GM18858 (cell line): ENCODE data around the gene RNASEL.
"Not testable (repeated sequence)": the region's sequence is repeated elsewhere in the genome, so short reads cannot be mapped to it uniquely, and the experiment has no call there.

Experiments used
- ATAC-seq: cut with Tn5 transposase; IDR thresholded peaks from one replicate; pipeline ENCODE4 v1.9.1; 2021; ENCODE audit not compliant: unreplicated experiment

The RNASEL gene, protein sequence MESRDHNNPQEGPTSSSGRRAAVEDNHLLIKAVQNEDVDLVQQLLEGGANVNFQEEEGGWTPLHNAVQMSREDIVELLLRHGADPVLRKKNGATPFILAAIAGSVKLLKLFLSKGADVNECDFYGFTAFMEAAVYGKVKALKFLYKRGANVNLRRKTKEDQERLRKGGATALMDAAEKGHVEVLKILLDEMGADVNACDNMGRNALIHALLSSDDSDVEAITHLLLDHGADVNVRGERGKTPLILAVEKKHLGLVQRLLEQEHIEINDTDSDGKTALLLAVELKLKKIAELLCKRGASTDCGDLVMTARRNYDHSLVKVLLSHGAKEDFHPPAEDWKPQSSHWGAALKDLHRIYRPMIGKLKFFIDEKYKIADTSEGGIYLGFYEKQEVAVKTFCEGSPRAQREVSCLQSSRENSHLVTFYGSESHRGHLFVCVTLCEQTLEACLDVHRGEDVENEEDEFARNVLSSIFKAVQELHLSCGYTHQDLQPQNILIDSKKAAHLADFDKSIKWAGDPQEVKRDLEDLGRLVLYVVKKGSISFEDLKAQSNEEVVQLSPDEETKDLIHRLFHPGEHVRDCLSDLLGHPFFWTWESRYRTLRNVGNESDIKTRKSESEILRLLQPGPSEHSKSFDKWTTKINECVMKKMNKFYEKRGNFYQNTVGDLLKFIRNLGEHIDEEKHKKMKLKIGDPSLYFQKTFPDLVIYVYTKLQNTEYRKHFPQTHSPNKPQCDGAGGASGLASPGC

DNA sequence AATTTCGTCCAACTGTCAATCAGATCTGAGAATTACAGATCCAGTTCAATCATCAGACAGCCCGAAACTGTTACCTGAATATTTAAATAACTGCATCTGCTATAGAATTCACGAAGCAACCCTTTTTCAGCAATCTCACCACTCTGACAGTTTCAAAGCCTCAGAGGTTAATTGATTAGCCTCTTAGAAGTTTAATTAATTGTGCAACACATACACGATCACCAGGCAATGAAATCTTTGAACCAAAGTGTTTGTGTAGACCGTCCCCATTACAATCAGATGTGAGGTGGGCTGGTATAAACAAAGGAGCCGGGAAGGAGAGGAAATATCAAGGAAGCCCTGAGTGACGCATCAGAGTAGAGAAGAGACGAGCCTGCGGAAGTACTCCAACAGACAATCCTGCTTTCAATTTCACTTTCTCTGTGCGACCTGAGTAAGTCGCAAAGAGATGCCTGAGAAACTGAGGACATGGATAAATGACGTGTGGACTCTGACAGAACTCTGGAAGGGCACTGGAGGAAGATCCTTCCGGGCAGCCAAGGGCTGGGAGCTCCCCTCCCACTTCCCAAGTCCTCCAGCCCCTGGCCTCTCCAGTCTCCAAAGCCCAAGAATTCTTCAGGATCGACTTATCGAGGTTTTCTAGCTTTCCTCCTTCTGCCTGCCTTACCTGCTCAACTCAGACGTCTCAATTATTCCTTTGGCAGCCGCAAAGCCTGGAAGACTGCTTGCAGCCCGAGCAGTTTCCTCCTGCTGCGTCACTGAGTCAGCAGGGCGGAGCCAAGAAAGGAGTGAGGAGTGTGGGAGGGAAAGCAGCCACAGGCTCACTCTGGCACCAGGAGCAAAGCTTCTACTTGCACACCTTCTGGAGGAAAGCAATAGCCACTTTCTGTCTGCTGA lies at the start of gene RNASEL:
TSS of gene RNASEL (minus strand) at position 757 of the 897 bp plus-strand sequence. CDS start 2,450 bp downstream, outside the sequence.
- ATAC-seq = peak; percentile 76

DNA sequence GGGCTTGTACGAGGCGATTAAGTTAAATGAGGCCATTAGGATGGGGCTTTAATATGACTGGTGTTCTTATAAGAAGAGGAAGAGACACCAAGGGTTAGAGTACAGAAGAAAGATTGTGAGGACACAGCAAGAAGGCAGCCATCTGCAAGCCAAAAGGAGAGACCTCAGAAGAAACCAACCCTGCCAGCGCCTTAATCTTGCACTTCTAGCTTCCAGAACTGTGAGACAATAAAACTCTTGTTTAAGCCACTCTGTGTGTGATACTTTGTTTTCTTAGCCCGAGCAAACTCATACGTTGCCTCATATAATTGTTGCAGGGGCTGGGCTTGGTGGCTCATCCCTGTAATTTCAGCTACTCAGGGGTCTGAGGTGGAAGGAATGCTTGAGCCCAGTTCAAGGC lies 48.7 kb upstream of the RNASEL start:
- no peak for ATAC-seq

DNA sequence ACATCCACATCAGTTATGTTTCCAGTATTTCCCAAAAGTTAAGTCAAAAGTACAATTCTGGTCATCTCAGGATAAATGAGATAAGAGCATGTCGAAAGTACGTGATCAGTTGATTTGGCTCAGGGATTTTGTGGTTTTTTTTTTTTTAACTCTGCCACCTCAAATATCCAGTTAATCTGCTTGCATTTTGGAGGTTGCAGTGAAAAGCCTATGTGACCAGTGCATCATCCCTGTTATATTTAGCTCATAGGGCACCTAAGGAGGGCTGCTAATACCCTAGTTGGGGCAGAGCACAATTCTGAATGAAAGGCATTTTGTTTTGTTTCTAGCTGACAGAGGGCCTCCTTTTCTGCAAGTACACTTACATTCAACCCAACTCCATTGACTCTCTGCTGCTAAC lies 46.8 kb upstream of the RNASEL start:
- ATAC-seq = no peak

DNA sequence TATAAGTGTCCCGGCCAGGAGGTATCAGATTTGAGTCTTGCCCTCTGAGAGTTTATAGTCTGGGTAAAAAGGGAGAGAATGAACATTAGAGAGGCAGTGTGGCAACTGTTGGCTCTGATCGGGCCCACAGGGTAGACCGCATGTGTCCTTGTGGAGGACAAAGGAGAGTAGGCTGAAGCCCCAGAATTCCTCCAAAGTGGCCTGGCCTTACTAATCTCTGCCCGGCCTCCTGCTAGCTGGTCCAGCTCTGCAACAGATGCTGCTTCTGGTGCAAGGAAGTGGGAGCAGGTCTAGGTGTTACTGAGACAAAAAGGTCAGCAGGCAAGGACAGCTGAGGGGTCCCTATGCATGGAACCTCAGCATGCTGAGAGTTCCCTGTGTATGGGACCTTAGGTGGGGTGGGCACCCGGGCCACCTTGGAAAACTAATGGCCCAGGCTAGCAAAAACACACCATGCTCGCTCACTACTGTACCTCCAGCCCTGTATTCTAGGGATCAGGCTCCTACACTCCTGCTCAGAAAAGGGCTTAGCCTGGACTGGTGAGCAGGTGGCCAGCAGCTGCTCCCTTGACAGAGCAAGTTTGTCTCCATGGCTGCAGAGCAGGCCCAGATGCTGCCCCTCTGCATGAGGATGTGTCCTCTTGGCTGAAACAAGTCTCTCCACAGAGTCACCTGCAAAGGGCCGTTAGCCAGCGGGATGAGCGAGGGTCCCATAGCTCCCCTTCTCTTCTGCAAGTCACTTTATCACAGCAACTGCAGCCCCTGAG lies 45.4 kb upstream of the RNASEL start:
- ATAC-seq = no peak

DNA sequence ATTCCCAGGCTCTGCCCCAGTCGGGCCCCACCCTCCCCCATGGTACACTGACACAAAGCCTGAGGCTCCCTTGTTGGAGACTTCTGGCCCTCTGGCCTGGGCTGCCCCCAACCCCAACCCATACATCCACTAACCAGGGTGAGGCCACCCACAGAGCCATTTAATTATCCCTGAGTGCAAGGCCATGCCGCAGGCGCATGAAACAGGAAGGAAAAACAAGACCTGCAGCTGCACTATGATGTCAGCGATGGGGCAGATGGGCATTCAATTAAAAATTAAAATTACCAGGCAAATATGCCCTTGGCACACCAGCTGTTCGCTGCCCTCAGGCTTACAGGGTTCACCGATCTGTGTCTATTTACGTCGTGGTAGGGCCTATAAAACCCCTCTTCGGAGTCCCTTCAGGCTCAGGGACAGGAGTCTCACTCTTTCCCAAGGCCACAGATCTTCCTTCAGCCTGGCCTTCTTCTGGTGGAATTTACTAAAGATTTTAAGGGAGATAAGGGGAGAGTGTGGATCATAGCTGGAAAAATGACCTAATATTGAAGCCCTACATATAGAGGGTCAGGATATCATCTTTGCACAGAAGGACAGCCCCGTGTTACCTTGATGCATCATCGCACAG lies 44.7 kb upstream of the RNASEL start:
- no peak for ATAC-seq

DNA sequence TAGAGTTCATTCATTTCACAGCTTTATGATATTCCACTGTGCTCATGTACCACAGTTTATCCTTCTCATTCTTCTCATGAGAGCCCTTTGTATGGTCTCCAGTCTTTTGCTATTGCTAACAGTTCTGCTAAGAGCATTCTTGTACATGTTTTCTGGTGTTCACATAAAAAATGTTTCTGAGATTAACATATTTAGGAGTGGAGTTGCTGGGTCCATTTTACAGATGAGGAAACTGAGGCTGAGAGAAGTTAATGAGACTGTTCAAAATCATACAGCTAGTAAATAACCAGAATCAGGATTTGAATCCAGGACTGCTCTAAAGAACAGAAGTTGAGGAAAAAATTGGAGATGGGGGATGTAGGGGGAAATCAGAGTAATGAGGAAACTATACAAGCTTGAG lies 44.0 kb upstream of the RNASEL start:
- no peak for ATAC-seq

DNA sequence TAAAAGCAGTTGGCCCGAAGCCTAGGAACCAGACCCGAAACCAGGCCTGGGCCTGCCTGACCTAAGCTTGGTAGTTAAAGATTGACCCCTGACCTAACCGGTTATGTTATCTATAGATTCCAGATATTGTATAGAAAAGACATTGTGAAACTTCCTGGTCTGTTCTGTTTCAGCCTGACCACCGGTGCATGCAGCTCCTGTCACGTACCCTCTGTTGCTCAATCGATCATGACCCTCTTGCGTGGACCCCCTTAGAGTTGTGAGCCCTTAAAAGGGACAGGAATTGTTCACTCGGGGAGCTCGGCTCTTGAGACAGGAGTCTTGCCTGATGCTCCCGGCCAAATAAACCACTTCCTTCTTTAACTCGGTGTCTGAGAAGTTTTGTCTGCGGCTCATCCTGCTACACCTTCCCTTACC lies 43.4 kb upstream of the RNASEL start:
- not testable (repeated sequence) for ATAC-seq

DNA sequence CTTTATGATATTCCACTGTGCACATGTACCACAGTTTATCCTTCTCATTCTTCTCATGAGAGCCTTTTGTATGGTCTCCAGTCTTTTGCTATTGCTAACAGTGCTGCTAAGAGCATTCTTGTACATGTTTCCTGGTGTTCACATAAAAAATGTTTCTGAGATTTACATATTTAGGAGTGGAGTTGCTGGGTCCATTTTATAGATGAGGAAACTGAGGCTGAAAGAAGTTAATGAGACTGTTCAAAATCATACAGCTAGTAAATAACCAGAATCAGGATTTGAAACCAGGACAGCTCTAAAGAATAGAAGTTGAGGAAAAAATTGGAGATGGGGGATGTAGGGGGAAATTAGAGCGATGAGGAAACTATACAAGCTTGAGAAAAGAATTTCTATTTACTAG lies 42.9 kb upstream of the RNASEL start:
- no peak for ATAC-seq

DNA sequence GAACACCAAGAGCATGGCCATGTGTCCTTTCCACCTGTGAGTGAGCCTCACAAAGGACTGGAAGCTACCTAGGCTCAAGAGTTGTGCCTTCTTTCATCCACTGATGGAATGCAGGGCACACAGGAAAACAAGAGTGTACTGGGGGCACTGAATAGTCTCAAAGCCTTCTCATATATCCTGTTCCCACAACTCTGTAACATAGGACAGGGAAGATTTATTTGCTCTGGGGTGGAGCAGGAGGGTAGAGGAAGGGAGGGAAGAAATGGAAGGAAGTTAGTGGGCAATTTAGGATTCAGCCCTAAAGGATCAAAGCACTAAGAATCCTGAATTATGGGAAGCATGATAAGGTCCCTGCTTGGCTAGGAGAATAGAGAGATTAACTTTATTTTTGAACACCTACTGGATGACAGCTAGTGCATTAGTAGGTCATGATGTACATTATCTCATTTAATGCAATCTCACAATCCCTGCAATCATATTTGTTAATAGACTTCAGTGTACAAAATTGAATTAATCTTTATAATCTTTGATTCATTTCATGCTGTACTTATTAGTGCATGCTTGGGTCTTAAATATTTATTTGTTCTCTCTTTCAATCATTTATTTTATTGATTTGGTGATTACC lies 42.1 kb upstream of the RNASEL start:
- no peak for ATAC-seq

DNA sequence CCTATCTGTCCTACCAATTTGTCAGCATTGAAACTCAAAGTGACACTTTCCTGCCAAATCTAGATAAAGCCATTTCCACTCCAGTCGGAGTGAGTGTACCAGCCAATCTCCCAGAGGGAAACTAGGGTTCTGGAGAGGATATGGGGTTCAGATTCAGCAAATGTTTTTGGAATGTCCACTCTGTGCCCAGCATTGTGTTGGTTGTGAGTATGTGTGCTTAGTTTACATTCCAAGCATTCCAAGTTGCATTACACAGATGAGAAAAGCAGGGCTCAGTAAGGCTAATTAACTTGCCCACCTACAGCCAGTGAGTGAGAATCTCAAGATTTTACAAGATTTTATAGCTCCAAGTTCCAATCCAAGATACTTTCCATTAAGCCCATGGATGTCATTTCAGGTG lies 41.5 kb upstream of the RNASEL start:
- no peak for ATAC-seq

DNA sequence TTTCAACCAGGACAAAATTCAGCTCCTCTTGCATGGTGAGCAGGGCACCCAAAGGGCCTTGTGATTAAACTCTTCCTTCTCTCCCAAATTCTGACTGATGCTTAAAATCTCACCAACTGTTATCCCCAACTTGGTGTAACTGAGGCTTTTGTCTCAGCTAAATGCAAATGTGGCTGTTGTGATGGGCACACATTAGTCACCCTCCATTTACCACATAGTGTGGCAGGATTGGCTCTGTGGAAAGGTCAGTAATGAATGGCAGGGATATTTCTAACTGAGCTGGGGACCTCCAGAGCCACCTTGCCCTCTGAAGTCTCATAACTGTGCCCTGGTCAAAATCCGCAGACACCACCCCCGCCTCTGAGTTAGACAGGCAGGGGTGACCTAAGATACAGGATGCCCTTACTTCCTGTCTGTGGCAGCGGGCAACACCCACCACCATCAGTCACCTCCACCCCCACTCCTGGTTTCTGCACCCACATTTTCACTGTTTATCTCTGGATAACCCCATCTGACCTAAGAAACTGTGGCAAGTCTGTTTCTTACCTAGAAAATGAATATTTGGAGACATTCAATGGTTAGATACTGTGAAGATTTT lies 40.5 kb upstream of the RNASEL start:
- ATAC-seq = no peak

DNA sequence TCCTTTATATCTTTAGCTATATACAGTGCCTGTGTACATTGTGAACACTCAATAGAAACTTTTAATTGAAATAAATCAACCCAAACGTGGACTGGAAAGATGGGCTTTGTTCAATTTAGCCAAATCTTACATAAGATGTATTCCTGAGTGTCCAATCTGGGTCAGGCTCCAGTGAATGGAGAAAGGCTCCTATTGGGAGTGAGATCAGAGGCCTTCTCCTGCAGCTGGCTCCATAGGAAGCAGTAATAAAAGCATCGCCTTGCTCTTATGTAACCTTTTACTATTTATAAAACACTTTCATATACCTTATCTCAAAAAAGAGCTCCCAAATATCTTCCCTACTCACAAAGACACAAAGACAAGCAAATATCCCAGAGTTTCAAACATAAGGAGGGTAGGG lies 40.0 kb upstream of the RNASEL start:
- no peak for ATAC-seq

DNA sequence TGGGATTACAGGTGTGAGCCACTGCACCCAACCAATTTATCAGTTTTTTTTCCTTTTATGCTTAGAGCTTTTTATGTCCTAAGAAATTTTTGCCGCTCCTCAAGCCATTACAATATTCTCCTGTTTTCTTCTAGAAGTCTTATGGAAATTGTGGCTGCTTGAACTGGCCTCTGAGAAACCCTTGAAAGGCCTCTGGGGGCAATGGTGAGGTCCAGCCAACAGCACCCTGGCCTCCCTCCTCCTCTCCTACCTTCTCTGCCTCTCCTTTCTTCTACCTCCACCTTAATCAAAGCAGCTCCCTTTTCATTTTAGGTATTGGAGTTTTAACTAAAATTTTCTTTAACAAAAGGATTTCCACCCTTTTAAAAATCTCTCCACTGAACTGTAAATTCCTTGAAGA lies 39.6 kb upstream of the RNASEL start:
- no peak for ATAC-seq

DNA sequence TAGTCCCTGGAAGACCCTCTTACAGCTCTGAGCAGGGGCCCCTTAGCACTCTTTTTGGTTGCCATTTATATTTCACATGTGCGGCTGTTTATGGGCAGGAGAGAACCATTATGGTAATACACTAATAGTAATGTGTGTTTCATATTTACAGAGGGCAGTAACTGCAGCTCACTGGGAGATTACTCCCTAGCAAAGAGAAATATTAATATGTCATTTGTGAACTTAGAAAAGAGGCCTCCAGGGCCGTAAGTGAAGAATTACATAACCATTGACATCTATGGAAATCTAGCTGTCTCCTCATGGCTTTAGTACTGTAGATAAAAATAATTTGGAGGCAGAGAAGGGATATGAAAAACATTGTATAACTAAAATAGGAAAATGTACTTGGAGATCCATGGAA lies 38.6 kb upstream of the RNASEL start:
- ATAC-seq = no peak

DNA sequence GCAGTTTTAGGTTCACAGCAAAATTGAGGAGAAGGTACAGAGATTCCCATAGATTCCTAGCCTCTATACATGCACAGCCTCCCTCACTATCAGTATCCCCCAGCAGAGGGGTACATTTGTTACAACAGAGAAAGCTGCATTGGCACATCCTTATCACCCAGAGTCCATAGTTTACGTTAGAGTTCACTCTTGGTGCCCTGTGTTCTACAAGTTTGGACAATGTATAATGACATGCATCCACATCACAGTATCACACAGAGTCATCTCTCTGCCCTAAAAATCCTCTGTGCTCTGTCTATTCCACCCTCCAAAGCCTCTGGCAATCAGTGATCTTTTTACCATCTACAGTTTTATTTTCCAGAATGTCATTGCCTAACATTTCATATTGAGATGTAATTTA lies 37.5 kb upstream of the RNASEL start:
- ATAC-seq = no peak

DNA sequence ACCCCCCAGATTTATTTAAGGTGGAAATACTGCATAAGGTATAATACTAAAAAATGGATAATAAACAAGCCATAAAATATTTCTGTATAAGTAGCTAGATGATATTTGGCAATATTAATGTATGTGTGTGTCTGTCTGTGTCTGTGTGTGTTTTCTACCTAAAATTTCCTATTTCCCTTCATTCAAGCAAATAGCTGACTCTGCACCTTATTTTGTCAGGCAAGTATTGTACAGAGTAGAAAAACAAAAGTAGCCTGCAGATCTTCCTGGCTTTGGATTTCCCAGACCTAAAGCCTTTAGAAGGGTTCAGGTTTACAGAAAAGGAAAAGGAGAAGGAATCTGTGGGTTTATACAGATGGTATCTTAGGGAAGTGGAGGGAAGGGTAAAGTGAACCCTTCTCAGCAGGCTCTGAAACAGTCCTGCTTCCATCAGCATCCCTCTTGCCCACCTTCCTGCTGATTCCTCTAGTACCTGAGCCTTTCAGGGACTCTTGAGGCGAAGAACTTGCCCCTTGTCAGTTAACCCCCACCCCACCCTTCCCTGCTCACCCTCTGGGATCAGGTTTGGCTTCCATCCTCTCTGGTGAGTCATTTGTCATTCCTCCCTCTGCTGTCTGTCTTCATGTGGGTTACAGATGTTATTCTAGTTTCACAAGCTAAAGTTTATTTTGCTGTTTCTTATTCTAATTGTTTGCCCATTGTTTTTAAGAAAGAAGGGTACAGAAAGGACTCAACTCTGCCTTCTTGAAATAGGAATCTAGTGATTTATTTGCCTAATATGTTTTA lies 36.9 kb upstream of the RNASEL start:
- no peak for ATAC-seq

DNA sequence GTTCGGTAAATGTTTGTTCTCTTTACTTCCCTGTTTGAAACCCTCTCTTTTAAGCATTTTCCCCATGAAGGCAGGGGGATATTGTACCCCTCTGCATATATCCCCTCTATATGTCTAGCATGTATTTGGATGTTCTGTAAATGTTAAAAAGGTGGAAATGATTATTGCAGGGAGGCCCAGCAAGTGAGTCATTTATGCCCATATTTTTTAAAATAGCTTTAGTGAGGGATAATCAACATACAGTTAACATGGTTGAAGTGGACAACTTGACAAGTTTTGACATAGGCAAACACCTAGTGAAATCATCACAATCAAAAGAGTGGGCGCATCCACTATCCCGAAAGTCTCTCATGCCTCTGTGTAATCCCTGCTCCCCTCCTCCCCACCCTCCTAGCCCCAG lies 36.0 kb upstream of the RNASEL start:
- ATAC-seq = no peak

DNA sequence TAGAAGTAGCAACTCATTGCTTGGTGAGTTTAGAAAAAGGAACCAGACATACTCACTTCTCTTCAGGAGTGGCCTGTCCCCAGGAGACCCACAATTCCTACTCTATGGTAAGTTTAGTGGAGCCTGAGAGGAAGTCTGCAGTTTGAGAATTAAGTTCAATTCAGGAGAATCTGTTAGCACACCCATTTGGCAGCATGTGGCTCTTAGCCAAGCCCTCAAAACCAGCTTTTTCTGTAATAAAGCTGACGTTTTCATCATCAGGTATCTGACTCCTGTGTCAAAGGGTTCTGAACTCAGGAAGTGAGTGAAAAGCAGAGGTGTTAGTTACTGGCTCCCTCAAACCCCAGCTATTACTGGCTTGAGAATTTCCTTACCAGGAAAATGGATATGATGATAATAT lies 35.5 kb upstream of the RNASEL start:
- no peak for ATAC-seq
